ENCODE data around the gene SPR.

The SPR gene

GRCh38 chr2:72938455-72938854 is 51.2 kb downstream of the SPR start:
- H3K36me3 ChIP-seq (ENCODE audit: control insufficient read depth, insufficient read depth, low read length): no peaks in the 10 kb centered on the region

DNA sequence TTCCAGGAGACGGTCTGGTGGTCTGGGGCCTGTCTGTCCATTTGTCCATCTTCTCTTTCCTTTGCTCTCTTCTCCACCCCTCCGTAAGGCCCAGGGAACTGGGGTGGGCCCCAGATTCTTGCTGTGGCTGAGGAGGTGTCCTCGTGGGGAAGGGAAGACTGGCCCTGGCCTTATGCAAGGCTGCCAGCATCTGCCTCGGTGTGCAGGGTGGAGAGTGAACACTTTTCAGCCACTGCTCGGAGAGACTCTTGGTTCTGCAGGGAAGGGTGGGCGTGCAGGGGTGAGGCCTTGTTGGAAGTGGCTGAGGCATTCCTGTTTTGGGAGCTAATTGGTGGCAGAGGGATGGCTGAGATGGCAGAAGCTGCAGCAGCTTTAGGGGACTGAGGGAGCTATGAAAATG is 53.2 kb downstream of the SPR start:
- no peak overlapping the region for H3K4me3 ChIP-seq (ENCODE audit: low read depth, low read length)
- H3K9me3 ChIP-seq (ENCODE audit: control insufficient read depth, low read length): no peaks in the 10 kb centered on the region
- no peaks in the 10 kb centered on the region for H3K27me3 ChIP-seq (ENCODE audit: control insufficient read depth, insufficient read depth, low read length)
- TF ChIP-seq, protein P1, sequence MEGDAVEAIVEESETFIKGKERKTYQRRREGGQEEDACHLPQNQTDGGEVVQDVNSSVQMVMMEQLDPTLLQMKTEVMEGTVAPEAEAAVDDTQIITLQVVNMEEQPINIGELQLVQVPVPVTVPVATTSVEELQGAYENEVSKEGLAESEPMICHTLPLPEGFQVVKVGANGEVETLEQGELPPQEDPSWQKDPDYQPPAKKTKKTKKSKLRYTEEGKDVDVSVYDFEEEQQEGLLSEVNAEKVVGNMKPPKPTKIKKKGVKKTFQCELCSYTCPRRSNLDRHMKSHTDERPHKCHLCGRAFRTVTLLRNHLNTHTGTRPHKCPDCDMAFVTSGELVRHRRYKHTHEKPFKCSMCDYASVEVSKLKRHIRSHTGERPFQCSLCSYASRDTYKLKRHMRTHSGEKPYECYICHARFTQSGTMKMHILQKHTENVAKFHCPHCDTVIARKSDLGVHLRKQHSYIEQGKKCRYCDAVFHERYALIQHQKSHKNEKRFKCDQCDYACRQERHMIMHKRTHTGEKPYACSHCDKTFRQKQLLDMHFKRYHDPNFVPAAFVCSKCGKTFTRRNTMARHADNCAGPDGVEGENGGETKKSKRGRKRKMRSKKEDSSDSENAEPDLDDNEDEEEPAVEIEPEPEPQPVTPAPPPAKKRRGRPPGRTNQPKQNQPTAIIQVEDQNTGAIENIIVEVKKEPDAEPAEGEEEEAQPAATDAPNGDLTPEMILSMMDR (IDR thresholded peaks at IDR 0.05): no peak
- H3K4me2 ChIP-seq (ENCODE audit: low read length): no peak overlapping the region
- H3K4me1 ChIP-seq: no peaks in the 10 kb centered on the region
- no peak overlapping the region for H2AFZ ChIP-seq
- H3K9ac ChIP-seq: no peak overlapping the region
- H3K79me2 ChIP-seq: no peaks in the 10 kb centered on the region
- H3K36me3 ChIP-seq (ENCODE audit: control insufficient read depth, insufficient read depth, low read length): no peaks in the 10 kb centered on the region
- H3K27ac ChIP-seq: no peak overlapping the region

More at GRCh38 chr2:72938455-72938854, 51.2 kb downstream of the SPR start:
- Histone ChIP-seq H3K9ac (no peak overlapping the region), H3K27ac (no peak overlapping the region), H3K4me3 (ENCODE audit: low read depth, low read length) (no peak overlapping the region), H3K79me2 (no peaks in the 10 kb centered on the region), H2AFZ (no peak overlapping the region), H3K4me2 (ENCODE audit: low read length) (no peak overlapping the region), H3K4me1 (no peaks in the 10 kb centered on the region), H3K27me3 (ENCODE audit: control insufficient read depth, insufficient read depth, low read length) (no peaks in the 10 kb centered on the region), H3K9me3 (ENCODE audit: control insufficient read depth, low read length) (no peaks in the 10 kb centered on the region)
- TF ChIP-seq, protein P1 (IDR thresholded peaks at IDR 0.05): no peak

DNA sequence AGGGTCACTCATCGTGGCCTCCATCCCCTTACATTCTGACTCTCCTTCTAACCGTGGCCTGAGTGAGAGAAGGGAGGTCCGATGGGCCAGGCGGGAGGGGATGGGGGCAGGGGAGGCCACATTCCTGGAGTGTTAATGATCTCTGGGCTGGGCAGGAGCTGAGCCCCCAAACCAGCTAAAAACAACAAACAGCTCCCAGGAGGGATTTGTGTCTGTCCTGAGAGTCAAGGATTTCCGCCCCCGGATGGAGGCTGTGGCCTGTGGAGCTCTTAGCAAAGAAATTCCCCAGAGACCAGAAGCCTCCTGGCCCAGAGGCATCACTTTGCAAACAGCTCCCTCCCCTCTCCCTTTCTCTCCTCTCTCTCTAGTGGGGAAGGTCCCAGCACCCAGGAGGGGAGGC is 53.6 kb downstream of the SPR start:
- Histone ChIP-seq H3K27ac (no peak overlapping the region), H3K79me2 (no peaks in the 10 kb centered on the region), H3K4me3 (ENCODE audit: low read depth, low read length) (no peak overlapping the region), H3K9ac (no peak overlapping the region), H3K9me3 (ENCODE audit: control insufficient read depth, low read length) (no peaks in the 10 kb centered on the region), H3K27me3 (ENCODE audit: control insufficient read depth, insufficient read depth, low read length) (no peaks in the 10 kb centered on the region), H3K36me3 (ENCODE audit: control insufficient read depth, insufficient read depth, low read length) (no peaks in the 10 kb centered on the region), H2AFZ (no peak overlapping the region), H3K4me2 (ENCODE audit: low read length) (no peak overlapping the region), H3K4me1 (no peaks in the 10 kb centered on the region)
- TF ChIP-seq, protein P1 (IDR thresholded peaks at IDR 0.05): no peak
